ENCODE results near the gene NXN. TPM values are rescaled to one million over a fixed set of nuclear protein-coding genes. Genes with fewer than 3 reads are reported as not detected.
"Not testable (repeated sequence)": the region's sequence is repeated elsewhere in the genome, so short reads cannot be mapped to it uniquely, and the experiment has no call there.

Gene NXN
- total RNA-seq, 1 donor from 2014 or later: 76.4 TPM

GRCh38 chr17:954431-955164, 25.0 kb downstream of the NXN start:
- Mint-ChIP-seq H3K36me3 (ENCODE audit: low read depth) (peaks cover 9% of the 10 kb centered on the region), H3K27me3 (ENCODE audit: low read depth) (no peaks in the 10 kb centered on the region), H3K4me1 (peaks cover 48% of the 10 kb centered on the region), H3K27ac (ENCODE audit: unreplicated experiment) (no peak overlapping the region), H3K4me3 (peak overlapping the region; percentile 43), H3K9me3 (no peaks in the 10 kb centered on the region)
- no peak for DNase-seq (ENCODE audit: low read depth, low spot score)
- TF ChIP-seq, protein P1, sequence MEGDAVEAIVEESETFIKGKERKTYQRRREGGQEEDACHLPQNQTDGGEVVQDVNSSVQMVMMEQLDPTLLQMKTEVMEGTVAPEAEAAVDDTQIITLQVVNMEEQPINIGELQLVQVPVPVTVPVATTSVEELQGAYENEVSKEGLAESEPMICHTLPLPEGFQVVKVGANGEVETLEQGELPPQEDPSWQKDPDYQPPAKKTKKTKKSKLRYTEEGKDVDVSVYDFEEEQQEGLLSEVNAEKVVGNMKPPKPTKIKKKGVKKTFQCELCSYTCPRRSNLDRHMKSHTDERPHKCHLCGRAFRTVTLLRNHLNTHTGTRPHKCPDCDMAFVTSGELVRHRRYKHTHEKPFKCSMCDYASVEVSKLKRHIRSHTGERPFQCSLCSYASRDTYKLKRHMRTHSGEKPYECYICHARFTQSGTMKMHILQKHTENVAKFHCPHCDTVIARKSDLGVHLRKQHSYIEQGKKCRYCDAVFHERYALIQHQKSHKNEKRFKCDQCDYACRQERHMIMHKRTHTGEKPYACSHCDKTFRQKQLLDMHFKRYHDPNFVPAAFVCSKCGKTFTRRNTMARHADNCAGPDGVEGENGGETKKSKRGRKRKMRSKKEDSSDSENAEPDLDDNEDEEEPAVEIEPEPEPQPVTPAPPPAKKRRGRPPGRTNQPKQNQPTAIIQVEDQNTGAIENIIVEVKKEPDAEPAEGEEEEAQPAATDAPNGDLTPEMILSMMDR (conservative IDR thresholded peaks at IDR 0.05): no peak

DNA sequence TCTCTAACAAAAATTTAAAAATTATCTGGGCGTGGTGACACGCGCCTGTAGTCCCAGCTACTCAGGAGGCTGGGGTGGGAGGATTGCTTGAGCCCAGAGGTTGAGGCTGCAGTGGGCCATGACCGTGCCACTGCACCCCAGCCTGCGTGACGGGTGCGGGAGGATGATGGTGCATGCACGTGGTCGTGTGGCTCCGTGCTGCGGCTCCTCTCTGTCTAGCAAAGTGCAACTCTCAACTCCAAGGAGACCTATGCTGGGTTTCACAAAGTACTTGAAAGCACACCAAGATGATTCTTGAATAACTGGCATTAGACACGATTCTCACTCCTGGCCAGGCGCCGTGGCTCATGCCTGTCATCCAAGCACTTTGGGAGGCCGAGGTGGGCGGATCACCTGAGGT, 25.8 kb downstream of the NXN start:
- no peak overlapping the region for H3K4me3 Mint-ChIP-seq
- DNase-seq (ENCODE audit: low read depth, low spot score): no peak

DNA sequence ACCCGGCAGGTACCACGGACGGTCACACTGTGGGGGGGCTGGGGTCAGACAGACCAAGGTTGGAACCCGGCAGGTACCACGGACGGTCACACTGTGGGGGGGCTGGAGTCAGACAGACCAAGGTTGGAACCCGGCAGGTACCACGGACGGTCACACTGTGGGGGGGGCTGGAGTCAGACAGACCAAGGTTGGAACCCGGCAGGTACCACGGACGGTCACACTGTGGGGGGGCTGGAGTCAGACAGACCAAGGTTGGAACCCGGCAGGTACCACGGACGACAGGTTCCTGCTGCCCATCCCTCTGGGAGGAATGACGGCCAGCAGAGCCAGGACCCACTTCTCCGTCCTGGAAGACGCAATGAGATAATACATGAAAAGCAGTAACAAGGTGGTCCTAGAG, 27.0 kb downstream of the NXN start:
- not testable (repeated sequence) for H3K4me3 Mint-ChIP-seq; H3K36me3 Mint-ChIP-seq (ENCODE audit: low read depth); H3K27me3 Mint-ChIP-seq (ENCODE audit: low read depth); H3K9me3 Mint-ChIP-seq; DNase-seq (ENCODE audit: low read depth, low spot score); H3K27ac Mint-ChIP-seq (ENCODE audit: unreplicated experiment)
- peaks cover 48% of the 10 kb centered on the region for H3K4me1 Mint-ChIP-seq

More for the DNA sequence above, 25.8 kb downstream of the NXN start:
- no peaks in the 10 kb centered on the region for H3K27me3 Mint-ChIP-seq (ENCODE audit: low read depth)
- H3K36me3 Mint-ChIP-seq (ENCODE audit: low read depth): peaks cover 9% of the 10 kb centered on the region
- H3K9me3 Mint-ChIP-seq: no peaks in the 10 kb centered on the region
- TF ChIP-seq, protein P1 (conservative IDR thresholded peaks at IDR 0.05): no peak
- H3K4me1 Mint-ChIP-seq: peaks cover 48% of the 10 kb centered on the region
- no peak overlapping the region for H3K27ac Mint-ChIP-seq (ENCODE audit: unreplicated experiment)

DNA sequence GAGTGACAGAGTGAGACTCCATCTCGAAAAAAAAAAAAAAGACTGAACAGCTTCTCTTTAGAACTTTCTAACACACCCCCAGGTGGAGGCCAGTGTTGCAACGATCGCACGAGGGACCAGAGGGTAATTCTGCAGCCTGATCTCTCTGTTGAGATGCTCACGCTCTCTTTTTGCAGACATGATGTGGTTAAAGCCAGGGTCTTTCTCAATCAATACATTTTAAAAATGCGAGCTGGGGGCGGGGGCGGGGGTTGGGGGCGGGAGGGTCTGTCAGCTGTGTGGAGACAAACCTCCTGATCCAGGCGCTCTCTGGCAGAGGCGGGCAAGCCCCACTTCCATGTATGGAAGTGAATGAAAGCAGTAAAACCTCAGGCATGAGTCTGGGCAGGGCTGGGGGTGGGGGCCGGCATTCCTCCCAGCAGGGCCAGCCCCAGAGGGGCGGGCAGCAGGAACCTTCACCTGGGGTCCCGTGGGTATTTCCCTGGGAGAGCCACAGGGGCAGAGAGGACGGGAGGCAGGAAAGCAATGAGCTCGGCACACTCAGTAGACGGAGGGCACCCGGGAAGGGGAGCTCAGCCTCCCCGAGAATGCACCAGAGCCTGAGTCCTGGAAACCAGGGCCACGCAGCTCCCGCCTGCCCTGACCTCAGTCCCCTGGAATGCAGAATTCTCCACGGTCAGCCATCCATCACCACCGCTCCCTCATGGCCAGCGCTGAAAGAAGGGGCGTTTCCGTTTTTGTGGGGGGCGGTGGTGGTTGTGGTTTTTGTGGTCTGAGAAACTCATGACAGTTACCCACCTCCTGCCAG, 28.0 kb downstream of the NXN start:
- Mint-ChIP-seq H3K9me3 (no peaks in the 10 kb centered on the region), H3K4me3 (peak overlapping the region; percentile 29), H3K36me3 (ENCODE audit: low read depth) (peaks cover 2% of the 10 kb centered on the region), H3K27ac (ENCODE audit: unreplicated experiment) (peak overlapping the region; percentile 93), H3K4me1 (peaks cover 43% of the 10 kb centered on the region), H3K27me3 (ENCODE audit: low read depth) (no peaks in the 10 kb centered on the region)
- DNase-seq (ENCODE audit: low read depth, low spot score): peak; percentile 42
- TF ChIP-seq, protein P1 (conservative IDR thresholded peaks at IDR 0.05): no peak

DNA sequence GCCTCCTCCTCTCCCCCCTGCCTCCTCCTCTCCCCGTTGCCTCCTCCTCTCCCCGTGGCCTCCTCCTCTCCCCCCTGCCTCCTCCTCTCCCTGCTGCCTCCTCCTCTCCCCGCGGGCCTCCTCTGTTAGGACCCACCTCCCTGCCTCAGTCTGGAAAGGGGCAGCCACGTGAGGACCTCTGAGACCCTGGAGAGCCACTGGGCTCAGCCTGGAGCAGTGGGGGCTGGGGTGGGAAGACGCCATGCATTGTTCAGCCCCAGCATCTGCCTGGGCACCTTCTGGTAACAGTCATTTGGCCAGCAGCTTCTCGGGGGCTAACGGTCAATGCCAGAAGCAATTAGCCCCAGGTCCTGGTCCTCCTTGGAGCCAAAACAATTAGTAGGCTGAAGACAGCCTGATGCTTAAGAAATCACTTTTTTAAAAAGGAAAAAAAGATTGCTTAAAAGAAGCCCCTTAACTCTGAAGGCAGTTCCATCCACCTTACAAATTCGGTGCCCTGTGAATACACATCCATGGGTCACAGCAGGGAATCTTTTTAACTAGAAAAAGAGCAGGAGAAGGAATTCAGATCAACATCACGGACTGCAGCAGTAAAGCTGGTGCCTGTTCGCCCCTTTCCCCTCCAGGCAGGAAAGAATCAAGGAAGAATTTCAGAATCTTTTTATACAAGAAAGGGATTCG, 29.8 kb downstream of the NXN start:
- TF ChIP-seq, protein P1 (conservative IDR thresholded peaks at IDR 0.05): no peak
- H3K36me3 Mint-ChIP-seq (ENCODE audit: low read depth): peaks cover 5% of the 10 kb centered on the region
- peak overlapping the region; percentile 29 for H3K4me3 Mint-ChIP-seq
- no peaks in the 10 kb centered on the region for H3K9me3 Mint-ChIP-seq
- no peaks in the 10 kb centered on the region for H3K27me3 Mint-ChIP-seq (ENCODE audit: low read depth)
- DNase-seq (ENCODE audit: low read depth, low spot score): no peak
- peak overlapping the region; percentile 25 for H3K27ac Mint-ChIP-seq (ENCODE audit: unreplicated experiment)
- H3K4me1 Mint-ChIP-seq: peaks cover 43% of the 10 kb centered on the region

Measured in neural crest cell (in vitro differentiated cells).